DOHH2 (cell line): ENCODE measurements around the gene KRTAP19-8.

Experiments used
- H3F3A ChIP-seq: fragments of 200-600 bp; sonication (generic), shearing (Covaris generic); 2 replicates; pipeline ENCODE4 v1.6.0; 2016; ENCODE audit warnings: antibody characterized with exemption, mild to moderate bottlenecking; ENCODE audit not compliant: control insufficient read depth, insufficient read depth
- H3K27ac ChIP-seq: fragments of 200-600 bp; sonication (generic); 2 replicates; pipeline ENCODE4 v1.5.1; 2014; ENCODE audit warnings: low read depth, mild to moderate bottlenecking, low read length, moderate library complexity
- H3K27me3 ChIP-seq: fragments of 200-600 bp; sonication (generic); 2 replicates; pipeline ENCODE4 v1.6.1; 2014; ENCODE audit warnings: mild to moderate bottlenecking, low read length, mixed read lengths; ENCODE audit not compliant: control insufficient read depth
- H3K36me3 ChIP-seq: fragments of 200-600 bp; sonication (generic); 2 replicates; pipeline ENCODE4 v1.6.1; 2014; ENCODE audit warnings: mild to moderate bottlenecking, low read length, moderate library complexity, mixed read lengths; ENCODE audit not compliant: control insufficient read depth
- H3K4me1 ChIP-seq: fragments of 200-600 bp; sonication (generic); 2 replicates; pipeline ENCODE4 v1.6.1; 2014; ENCODE audit warnings: mild to moderate bottlenecking, low read length, mixed read lengths; ENCODE audit not compliant: control insufficient read depth
- H3K4me2 ChIP-seq: fragments of 200-600 bp; sonication (generic); 2 replicates; pipeline ENCODE4 v1.6.0; 2014; ENCODE audit warnings: mild to moderate bottlenecking, low read length, moderate library complexity
- H3K4me3 ChIP-seq: fragments of 200-600 bp; sonication (generic); 2 replicates; pipeline ENCODE4 v1.5.1; 2014; ENCODE audit warnings: mild to moderate bottlenecking, low read length, mixed read lengths
- H3K79me2 ChIP-seq: fragments of 200-600 bp; sonication (generic); 2 replicates; pipeline ENCODE4 v1.6.1; 2014; ENCODE audit warnings: mild to moderate bottlenecking, low read length, mixed read lengths; ENCODE audit not compliant: control insufficient read depth
- H3K9me2 ChIP-seq: fragments of 200-600 bp; sonication (generic); replicated peaks from 2 replicates; pipeline ENCODE4 v1.6.1; 2014; ENCODE audit warnings: mild to moderate bottlenecking, low read length, mixed read lengths; ENCODE audit not compliant: control insufficient read depth
- H3K9me3 ChIP-seq: fragments of 200-600 bp; sonication (generic); 2 replicates; pipeline ENCODE4 v1.6.1; 2014; ENCODE audit warnings: antibody characterized with exemption, low read length, mixed read lengths; ENCODE audit not compliant: control insufficient read depth, insufficient read depth
- H4K20me1 ChIP-seq: fragments of 200-600 bp; sonication (generic); 2 replicates; pipeline ENCODE4 v1.6.0; 2014; ENCODE audit warnings: low read depth, mild to moderate bottlenecking, antibody characterized with exemption, low read length, moderate library complexity; ENCODE audit not compliant: control insufficient read depth, insufficient read depth
- EZH2phosphoT487 ChIP-seq: fragments of 200-600 bp; sonication (generic); IDR thresholded peaks from 2 replicates; pipeline ENCODE4 v1.6.1; 2017; ENCODE audit warnings: borderline replicate concordance, mild to moderate bottlenecking, antibody characterized with exemption, low read length, moderate library complexity, mixed read lengths
- TF ChIP-seq, protein P1 (sequence below): fragments of 200-600 bp; sonication (generic); IDR thresholded peaks from one replicate; pipeline ENCODE4 v1.5.1; 2014; ENCODE audit warnings: antibody characterized with exemption, mild to moderate bottlenecking, low read depth, low read length; ENCODE audit not compliant: poor library complexity, severe bottlenecking

KRTAP19-8 gene

DNA sequence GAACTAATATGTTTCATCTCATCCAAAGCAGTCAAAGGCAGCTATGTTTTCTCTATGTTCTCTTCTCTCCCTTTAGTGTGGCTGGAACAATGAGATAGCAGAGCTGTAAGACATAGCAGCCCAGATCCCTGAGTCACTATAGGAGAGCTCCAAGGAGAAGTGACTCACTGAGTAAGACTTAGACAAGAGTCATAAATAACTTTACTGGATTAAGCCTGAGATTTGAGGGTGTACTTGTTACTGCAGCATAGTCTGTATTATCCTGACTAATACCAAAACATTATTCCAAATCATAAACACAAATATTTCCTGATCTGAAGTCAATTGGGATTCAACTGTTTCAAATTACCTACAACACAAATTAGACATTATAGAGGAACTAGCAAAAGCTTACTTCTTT lies 3.9 kb downstream of the KRTAP19-8 start:
- Histone ChIP-seq H3K27ac (no peak overlapping the region), H4K20me1 (no peaks in the 10 kb centered on the region), H3K9me3 (no peaks in the 10 kb centered on the region), H3K79me2 (no peaks in the 10 kb centered on the region), H3K4me3 (no peak overlapping the region), H3F3A (no peaks in the 10 kb centered on the region), H3K9me2 (no peaks in the 10 kb centered on the region), H3K4me2 (no peak overlapping the region), H3K4me1 (peaks cover 10% of the 10 kb centered on the region), H3K36me3 (no peaks in the 10 kb centered on the region), H3K27me3 (no peaks in the 10 kb centered on the region)
- TF ChIP-seq, protein P1, sequence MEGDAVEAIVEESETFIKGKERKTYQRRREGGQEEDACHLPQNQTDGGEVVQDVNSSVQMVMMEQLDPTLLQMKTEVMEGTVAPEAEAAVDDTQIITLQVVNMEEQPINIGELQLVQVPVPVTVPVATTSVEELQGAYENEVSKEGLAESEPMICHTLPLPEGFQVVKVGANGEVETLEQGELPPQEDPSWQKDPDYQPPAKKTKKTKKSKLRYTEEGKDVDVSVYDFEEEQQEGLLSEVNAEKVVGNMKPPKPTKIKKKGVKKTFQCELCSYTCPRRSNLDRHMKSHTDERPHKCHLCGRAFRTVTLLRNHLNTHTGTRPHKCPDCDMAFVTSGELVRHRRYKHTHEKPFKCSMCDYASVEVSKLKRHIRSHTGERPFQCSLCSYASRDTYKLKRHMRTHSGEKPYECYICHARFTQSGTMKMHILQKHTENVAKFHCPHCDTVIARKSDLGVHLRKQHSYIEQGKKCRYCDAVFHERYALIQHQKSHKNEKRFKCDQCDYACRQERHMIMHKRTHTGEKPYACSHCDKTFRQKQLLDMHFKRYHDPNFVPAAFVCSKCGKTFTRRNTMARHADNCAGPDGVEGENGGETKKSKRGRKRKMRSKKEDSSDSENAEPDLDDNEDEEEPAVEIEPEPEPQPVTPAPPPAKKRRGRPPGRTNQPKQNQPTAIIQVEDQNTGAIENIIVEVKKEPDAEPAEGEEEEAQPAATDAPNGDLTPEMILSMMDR = no peak
- no peak for TF ChIP-seq EZH2phosphoT487

- H3K9me3 ChIP-seq = no peaks in the 10 kb centered on the region
- no peaks in the 10 kb centered on the region for H3K79me2 ChIP-seq
- no peaks in the 10 kb centered on the region for H3K9me2 ChIP-seq
- no peak overlapping the region for H3K4me3 ChIP-seq
- TF ChIP-seq, protein P1 = no peak
- no peak for TF ChIP-seq EZH2phosphoT487
- no peaks in the 10 kb centered on the region for H3K27me3 ChIP-seq
- no peak overlapping the region for H3K27ac ChIP-seq
- H3K36me3 ChIP-seq = no peaks in the 10 kb centered on the region
- no peaks in the 10 kb centered on the region for H3F3A ChIP-seq
- no peaks in the 10 kb centered on the region for H4K20me1 ChIP-seq
- peaks cover 10% of the 10 kb centered on the region for H3K4me1 ChIP-seq
- no peak overlapping the region for H3K4me2 ChIP-seq
Observed at GRCh38 chr21:31030367-31031106, 7.7 kb downstream of the KRTAP19-8 start.

DNA sequence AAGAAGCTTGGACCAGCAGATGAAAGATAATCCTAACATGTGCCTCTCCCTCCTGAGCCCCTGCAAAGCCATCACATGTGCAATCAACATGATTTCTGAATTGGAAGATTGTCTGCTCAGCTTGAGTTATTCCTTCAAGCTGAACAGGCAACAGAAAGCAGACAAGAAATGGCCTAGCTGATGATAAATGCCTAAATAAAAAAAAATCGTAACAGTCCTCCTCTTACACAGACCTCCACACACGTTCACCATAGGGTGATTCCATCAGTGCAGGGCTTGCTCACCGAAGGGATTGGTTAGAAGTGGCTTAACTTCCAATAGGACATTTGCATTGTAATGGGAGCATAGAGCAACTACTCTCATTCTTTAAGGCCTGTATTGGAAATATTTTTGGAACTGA lies 14.6 kb downstream of the KRTAP19-8 start:
- H3K27me3 ChIP-seq = no peaks in the 10 kb centered on the region
- no peak for TF ChIP-seq EZH2phosphoT487
- TF ChIP-seq, protein P1 = no peak

More for the DNA sequence above, 14.6 kb downstream of the KRTAP19-8 start:
- Histone ChIP-seq H3K4me2 (no peak overlapping the region), H3K9me3 (no peaks in the 10 kb centered on the region), H3K4me3 (no peak overlapping the region), H3F3A (no peaks in the 10 kb centered on the region), H3K79me2 (no peaks in the 10 kb centered on the region), H3K9me2 (no peaks in the 10 kb centered on the region), H3K4me1 (no peaks in the 10 kb centered on the region), H3K36me3 (no peaks in the 10 kb centered on the region), H3K27ac (no peak overlapping the region), H4K20me1 (no peaks in the 10 kb centered on the region)
